HG02981 (cell line): Measurements from ENCODE around the gene ZFYVE1.
"Not testable (repeated sequence)": the region's sequence is repeated elsewhere in the genome, so short reads cannot be mapped to it uniquely, and the experiment has no call there.

ENCODE experiments used
- ATAC-seq: cut with Tn5 transposase; IDR thresholded peaks from one replicate; pipeline ENCODE4 v1.9.1; 2021; ENCODE audit warnings: mild to moderate bottlenecking, moderate library complexity; ENCODE audit not compliant: unreplicated experiment

ZFYVE1 gene

DNA sequence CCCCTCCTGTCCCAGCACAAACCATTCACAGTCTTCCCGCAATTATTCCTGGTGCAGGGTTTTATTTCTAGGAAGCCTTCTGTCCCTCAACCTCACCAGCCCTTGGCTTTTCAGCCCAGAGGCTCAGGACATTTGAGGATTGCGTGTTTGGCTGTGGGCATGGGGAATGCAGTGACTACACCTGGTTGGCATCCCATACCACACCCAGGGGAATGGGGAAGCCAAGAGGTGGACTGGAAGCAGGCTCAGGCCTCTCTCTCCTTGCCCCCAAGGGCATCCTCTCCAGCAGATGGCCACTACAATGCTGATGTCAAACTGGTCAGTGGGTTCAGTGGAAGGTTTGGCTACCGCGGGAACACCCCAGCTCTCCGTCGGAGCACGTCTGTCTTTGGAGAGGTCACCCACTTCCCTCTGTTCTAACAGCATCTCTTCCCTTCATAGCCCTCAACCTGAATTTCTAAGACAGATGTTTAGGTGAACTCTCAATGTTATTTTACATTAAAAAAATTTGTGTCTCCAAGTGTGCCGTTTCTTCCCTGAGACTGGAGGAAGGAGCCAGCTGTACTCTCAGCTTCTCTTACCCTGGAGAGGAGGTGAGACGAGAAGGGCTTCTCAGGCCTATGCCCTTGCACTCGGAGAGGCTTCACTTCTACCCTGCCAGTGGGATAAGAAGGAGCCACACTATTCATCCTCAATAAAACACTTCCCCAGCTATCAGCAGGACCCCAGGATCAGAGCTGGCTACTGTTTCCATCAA is 65.1 kb downstream of the ZFYVE1 start:
- ATAC-seq: no peak

DNA sequence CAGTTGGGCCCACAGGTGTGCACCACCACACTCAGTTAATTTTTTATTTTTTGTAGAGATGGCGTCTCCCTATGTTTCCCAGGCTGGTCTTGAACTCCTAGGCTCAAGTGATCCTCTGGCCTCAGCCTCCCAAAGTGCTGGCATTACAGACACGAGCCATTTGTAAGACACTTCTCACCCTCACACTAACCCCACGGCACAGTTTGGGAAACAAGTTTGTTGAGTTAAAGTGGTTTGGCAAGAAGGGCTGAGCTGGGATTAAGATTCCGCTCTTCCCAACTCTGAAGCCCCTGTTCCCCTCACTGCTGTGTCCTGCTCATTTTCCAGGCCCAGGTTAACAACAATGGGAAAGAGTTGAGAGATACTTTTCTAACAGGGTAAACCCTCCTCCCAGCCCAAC is 65.9 kb downstream of the ZFYVE1 start:
- not testable (repeated sequence) for ATAC-seq

DNA sequence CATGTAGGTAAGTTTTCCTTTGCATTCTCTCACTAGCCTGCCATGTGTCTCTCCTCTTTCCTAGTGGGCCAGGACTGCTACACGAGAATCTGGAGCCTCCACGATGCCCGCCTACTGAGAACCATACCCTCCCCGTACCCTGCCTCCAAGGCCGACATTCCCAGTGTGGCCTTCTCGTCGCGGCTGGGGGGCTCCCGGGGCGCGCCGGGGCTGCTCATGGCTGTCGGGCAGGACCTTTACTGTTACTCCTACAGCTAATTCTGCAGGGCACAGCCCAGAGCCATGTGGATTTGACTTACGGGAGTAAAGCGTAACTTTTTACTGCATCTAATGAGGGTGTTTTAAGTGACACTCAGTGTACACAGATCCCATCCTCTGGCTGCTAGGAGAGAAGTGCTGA is 68.4 kb downstream of the ZFYVE1 start:
- ATAC-seq: no peak

DNA sequence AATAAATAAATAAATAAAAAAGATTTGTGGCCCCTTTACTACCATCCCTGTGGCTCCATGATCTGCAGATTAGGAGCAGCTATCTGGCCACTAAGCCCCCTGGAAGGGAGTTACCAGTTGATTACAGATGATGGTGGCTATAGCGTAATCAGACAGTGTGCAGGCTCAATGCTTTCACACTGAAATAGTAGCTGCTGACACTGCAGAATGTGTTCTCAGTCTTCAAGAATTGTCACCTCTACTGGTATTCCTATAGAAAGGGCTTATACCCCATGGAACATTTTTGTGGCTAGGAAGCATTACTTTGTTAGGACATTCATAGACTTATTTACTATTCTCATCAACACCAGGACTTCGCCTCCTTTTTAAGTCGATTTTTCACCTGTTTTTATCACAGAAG is 69.7 kb downstream of the ZFYVE1 start:
- no peak for ATAC-seq

DNA sequence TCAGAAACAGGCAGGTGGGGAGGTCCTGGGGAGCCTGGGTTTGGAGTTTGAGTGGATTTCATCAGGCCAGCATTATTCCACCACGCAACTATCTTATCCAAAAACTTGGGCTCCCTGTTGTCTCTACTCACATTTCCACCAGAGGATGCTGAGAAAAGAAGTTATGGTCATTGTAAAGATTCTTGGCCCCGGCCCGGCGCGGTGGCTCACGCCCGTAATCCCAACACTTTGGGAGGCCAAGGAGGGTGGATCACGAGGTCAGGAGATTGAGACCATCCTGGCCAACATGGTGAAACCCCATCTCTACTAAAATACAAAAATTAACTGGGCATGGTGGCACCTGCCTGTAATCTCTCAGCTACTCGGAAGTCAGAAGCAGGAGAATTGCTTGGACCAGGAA is 70.2 kb downstream of the ZFYVE1 start:
- ATAC-seq: not testable (repeated sequence)

DNA sequence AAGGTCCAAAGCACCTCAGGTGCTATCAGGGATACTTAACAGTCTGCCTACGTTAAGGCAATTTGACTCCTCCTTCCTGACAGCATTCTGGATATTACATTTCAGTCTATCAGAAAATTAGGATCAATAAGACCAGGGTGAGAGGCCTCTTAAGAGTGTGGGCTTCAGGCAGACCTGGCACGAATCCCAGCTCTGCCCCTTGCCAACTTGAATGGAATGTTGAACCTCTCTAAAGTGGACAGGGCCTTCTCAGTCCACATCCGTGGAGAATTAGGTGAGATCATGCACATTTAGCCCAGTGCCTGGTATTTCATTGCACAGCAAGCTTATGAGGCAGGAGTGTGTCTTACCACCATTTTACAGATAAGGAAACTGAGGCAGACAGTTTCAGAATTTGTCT is 74.7 kb downstream of the ZFYVE1 start:
- no peak for ATAC-seq

- ATAC-seq: no peak
These were observed 78.3 kb downstream of the ZFYVE1 start for GRCh38 chr14:72948481-72949138.

- ATAC-seq: no peak
These were observed 79.3 kb downstream of the ZFYVE1 start for GRCh38 chr14:72947366-72948160.

DNA sequence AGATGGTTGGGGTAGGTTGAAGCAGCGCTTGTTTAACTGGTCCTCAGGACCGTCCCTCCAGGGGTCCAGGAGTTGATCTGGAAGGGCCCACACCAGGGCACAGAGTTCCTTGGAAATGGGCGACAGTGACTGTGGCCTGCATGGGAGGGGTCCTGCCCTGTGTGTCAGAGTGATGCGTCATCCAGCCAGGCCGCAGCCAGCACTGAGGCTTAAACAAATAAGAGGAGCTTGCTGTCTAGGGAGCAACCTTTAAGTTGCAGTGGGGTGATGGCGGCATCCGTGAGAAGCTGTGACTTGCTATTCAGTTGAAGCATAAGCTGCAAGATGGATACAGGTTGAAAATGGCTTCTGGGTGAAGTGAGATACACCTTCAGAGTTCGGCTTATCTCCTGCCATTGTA is 80.4 kb downstream of the ZFYVE1 start:
- no peak for ATAC-seq

GRCh38 chr14:72945356-72946027 is 81.4 kb downstream of the ZFYVE1 start:
- no peak for ATAC-seq

- ATAC-seq: no peak
These were observed 83.0 kb downstream of the ZFYVE1 start for GRCh38 chr14:72943876-72944430.

- ATAC-seq: no peak
These were observed 84.0 kb downstream of the ZFYVE1 start for GRCh38 chr14:72942934-72943333.

GRCh38 chr14:72941286-72941985 is 85.5 kb downstream of the ZFYVE1 start:
- ATAC-seq: no peak

GRCh38 chr14:72939630-72940029 is 87.3 kb downstream of the ZFYVE1 start:
- no peak for ATAC-seq

DNA sequence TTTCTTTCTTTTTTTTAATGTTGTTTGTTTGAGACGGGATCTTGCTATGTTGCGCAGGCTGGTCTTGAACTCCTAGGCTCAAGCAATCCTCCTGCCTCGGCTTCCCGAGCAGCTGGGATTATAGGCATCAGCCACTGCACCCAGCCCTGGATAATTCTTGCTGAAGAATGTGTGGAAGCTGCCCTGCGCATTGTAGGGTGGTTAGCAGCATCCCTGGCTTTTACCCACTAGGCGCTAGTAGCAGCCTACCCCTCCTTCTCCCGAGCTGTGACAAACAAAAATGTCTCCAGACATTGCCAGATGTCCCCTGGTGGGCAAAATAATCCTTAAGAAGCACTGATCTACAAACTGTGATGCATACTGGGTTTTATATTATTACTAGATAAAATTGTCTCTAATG is 94.0 kb downstream of the ZFYVE1 start:
- ATAC-seq: no peak

DNA sequence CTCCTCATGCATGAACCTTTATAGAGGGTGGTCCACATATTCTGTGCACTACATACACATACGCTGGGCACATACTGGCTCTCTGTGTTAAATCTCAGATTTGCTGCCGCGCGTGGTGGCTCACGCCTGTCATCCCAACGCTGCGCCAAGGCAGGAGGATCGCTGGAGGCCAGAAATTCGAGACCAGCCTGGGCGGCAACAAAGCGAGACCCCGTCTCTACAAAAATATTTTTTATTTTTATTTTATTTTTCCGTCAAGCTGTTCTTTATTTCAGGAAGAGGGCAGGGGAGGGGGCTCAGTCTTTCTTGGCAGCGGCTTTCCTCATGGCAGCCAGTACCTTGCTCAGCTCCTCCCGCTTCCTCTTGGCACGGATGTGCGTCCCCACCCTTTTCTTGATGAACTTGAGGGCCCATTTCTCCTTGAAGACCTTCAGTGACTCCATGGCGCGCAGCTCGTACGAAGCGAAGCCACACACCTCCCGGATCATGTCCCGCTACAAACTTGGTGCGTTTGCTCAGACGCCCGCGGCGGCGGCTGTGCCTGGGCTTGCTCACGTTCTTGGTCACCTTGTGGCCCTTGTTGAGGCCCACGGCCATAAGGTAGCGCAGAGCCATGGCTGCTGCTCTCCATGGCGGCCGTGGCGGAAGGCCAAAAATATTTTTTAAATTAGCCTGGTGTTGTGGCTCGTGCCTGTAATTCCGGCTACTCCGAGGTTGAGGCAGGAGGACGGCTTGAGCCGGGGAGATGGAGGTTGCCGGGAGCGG is 97.4 kb downstream of the ZFYVE1 start:
- no peak for ATAC-seq

GRCh38 chr14:72928872-72929271 is 98.0 kb downstream of the ZFYVE1 start:
- ATAC-seq: no peak

DNA sequence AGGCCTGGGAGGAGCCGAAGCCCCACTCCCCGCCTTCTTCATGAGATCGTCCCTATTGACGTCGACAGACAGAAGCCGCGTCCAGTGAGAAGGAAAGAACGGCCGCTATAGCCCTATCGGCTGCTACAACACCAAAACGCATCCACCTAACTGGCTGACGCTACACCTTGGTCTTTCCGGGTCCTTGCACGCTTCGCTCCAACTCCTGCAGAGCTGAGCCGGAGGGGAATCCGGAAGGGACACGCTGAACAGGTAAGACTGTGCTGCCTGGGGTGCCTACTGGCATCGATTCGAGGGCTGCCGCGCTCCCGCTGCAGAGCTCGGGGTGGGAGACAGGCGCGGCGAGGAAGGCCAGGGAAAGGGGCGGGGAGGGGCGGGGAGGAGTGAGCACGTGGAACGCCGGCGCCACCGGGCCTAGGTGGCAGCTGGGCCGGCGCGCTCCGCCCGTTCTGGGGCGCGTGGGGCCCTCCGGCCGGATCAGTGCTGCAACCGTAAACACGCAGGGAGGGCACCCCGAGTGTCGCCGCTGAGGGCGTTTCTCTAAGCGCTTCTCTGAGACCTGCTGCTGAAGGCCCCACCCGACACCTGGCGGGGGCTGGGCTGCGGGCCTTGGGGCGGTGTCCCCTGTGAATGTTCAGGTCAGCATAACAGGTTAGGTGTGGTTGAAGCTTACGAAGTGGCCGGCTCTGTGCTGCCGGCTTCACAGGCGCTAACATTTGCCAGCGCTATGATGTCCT is 100.4 kb downstream of the ZFYVE1 start, which contains the start of gene DCAF4:
TSS of gene DCAF4 (plus strand) at position 173 of the 737 bp plus-strand sequence. CDS start 11,515 bp downstream, outside the sequence.
- ATAC-seq: peak; percentile 98

GRCh38 chr14:72925815-72926291 is 101.1 kb downstream of the ZFYVE1 start:
- peak; percentile 21 for ATAC-seq
